BJ (cell line): ENCODE measurements around the gene HPCAL1. TPM values are rescaled to one million over a fixed set of nuclear protein-coding genes. Genes with fewer than 3 reads are reported as not detected.

ENCODE experiments used
- CTCF ChIA-PET: fragments of 350-600 bp; formaldehyde crosslinking; extraction: SDS; loops from one replicate; lab custom pipeline; 2021; ENCODE audit warnings: antibody characterized with exemption, inconsistent platforms; lab: Yijun Ruan, JAX
- POLR2A ChIA-PET: fragments of 300-600 bp; sonication (Branson Sonifier 250); formaldehyde crosslinking; extraction: SDS; loops from one replicate; lab custom pipeline; 2021; ENCODE audit warnings: antibody characterized with exemption; lab: Charles Lee
- DNase-seq: peaks from one replicate; pipeline ENCODE4 v3.0.0-alpha.2; 2011; ENCODE audit warnings: low read depth
- H3K27me3 ChIP-seq: 2 replicates; pipeline ENCODE4 v1.6.0; 2011; ENCODE audit warnings: low read length; ENCODE audit not compliant: control insufficient read depth, insufficient read depth
- H3K36me3 ChIP-seq: 2 replicates; pipeline ENCODE4 v1.5.1; 2011; ENCODE audit warnings: low read length; ENCODE audit not compliant: control insufficient read depth, insufficient read depth
- H3K4me3 ChIP-seq: 2 replicates; pipeline ENCODE4 v1.5.1; 2011; ENCODE audit warnings: low read depth, mild to moderate bottlenecking, control low read depth, low read length
- polyA plus RNA-seq: library from polyadenylated mRNA; depleted of rRNA; stranded (reverse); fragments of >200 nt; gene quantifications from 2 replicates; pipeline ENCODE4 v1.2.3, GENCODE V29; 2011
- TF ChIP-seq, protein P1 (sequence below): IDR thresholded peaks from 2 replicates; pipeline ENCODE4 v1.5.1; 2011; ENCODE audit warnings: low read depth, mild to moderate bottlenecking, control low read depth, inconsistent platforms, low read length, moderate library complexity; ENCODE audit not compliant: insufficient read depth

Gene HPCAL1
- polyA plus RNA-seq, 1 experiment = 17.6 TPM

DNA sequence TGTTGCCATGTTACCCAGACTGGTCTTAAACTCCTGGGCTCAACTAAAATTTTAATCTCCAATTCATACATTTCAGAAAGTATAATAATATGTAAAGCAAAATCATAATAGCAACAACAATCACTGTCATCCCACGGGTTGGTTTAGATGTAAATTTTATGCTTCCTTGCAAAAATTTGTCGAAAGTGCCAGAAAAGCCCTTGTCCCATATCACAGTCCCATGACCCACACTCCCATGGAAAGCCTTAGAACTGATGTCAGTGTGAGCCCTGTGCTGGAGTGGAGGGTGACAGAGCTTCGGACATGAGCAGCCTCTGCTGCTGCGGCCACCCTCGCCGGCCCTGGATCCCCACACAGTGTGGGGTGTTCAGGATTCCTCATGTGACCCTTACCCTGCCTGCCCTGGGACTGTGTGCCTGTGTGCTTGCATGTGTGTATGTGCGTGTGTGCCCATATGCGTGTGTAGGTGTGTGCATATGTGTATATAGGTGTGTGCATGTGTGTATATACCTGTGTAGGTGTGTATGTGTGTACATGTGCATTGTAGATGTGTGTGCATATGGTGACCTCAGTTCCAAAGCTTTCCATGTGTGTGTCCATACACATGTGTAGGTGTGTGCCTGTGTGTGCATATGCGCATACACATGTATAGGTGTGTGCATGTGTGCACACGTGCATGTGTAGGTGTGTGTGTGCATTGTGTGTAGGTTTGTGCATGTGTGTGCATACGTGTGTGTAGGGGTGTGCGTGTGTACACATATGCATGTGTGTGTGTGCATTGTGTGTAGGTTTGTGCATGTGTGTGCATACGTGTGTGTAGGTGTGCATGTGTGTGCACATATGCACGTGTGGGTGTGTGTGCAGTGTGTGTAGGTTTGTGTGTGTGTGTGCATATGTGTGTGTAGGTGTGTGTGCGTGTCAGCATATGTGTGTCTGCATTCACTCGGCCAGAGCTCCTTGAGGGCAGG lies 65.1 kb downstream of the HPCAL1 start:
- Histone ChIP-seq H3K36me3 (no peaks in the 10 kb centered on the region; the same call in 1 of the 2 replicates), H3K4me3 (no peak overlapping the region), H3K27me3 (no peaks in the 10 kb centered on the region)
- TF ChIP-seq, protein P1, sequence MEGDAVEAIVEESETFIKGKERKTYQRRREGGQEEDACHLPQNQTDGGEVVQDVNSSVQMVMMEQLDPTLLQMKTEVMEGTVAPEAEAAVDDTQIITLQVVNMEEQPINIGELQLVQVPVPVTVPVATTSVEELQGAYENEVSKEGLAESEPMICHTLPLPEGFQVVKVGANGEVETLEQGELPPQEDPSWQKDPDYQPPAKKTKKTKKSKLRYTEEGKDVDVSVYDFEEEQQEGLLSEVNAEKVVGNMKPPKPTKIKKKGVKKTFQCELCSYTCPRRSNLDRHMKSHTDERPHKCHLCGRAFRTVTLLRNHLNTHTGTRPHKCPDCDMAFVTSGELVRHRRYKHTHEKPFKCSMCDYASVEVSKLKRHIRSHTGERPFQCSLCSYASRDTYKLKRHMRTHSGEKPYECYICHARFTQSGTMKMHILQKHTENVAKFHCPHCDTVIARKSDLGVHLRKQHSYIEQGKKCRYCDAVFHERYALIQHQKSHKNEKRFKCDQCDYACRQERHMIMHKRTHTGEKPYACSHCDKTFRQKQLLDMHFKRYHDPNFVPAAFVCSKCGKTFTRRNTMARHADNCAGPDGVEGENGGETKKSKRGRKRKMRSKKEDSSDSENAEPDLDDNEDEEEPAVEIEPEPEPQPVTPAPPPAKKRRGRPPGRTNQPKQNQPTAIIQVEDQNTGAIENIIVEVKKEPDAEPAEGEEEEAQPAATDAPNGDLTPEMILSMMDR = no peak
- POLR2A ChIA-PET = no interaction called here
- CTCF ChIA-PET = interaction anchor here (1.4 kb wide), 1 partner anchor 34 kb away, joined by 3 read pairs; no protein-coding TSS in a partner anchor
- DNase-seq = no peak

DNA sequence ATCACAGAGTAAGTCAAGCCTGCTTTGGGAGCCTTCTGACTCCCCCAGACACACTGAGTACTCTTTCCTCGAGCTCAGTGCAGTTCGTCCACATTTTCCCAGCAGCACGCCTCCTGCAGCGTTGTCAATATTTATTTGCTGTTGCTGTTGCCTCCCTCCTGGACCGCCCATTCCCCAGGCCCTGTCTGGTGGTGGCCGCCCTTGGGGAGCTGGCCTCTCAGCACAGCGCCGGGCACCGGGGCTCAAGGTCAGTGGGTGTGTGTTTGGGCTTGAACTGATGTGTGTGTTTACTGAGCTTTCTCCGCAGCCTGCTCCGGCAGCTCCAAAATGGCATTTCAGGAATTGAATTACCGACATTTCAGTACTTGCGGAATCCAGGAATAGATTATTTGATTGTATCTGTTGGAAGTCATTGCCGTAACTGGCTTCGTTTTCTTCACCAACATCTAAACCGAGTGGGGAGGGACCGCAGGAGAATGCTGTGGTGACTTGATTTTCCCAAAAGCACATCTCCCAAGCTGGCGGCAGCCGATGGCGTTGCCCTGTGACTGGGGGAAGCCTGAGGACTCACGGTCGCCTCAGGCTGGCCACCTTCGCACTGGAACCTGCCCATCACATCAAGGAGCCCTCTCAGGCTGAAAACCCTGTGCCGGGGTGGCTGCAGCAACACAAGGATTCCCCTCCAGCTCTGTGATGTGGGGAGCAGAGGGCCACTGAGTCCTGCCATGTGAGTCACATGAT lies 66.0 kb downstream of the HPCAL1 start:
- POLR2A ChIA-PET = no interaction called here
- TF ChIP-seq, protein P1 = no peak
- Histone ChIP-seq H3K27me3 (no peaks in the 10 kb centered on the region), H3K4me3 (no peak overlapping the region), H3K36me3 (no peaks in the 10 kb centered on the region; the same call in 1 of the 2 replicates)
- CTCF ChIA-PET = interaction anchor here (0.6 kb wide), 1 partner anchor 11 kb away, joined by 3 read pairs; no protein-coding TSS in a partner anchor
- no peak for DNase-seq

DNA sequence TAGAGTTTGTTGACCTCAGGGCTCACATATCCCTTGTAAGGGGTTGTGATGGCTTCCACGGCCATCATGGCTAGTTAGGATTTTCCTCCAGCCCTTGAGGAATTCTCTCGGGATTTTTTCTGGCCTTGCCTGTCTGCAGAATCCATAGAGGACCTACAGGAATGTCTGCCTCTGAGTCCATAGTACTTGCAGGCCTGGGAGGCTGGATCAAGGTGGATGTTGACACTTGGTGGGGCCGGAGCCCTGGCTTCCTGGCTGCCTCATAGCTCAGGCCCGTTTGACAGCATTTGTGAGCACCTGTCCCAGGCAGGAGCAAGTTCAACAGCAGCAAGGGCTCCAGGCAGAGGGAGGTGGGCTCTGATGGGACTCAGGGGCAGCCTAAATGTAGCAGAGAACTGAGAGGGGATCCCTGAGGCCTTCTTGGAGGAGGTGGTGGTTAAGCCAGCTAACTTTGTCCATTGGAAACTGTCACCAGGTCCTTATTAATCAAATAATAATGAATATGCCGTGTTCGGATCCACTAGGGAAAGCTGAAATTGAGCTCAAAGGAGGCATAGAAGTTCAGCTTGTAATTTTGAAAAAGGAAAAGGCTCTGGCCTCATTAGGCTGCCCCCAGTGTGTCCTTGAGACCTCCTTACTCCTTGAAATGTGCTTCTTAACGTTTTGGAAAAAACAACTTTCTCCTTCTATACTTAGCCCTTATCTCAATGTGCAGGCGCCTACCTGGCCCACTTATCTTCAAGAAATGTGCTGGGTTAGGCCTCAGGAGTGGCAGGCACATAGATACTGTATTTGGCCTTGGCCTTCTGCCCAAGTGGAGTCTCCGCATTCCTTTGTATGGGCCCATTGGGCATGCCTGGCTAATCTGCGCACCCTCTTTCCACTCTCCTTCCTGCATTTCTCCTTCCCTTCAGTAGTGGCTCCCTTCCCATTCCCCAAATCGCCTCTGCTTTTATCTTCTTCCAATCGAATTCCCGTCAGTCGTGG lies 66.9 kb downstream of the HPCAL1 start:
- ChIA-PET POLR2A (no interaction called here), CTCF (interaction anchor here (0.6 kb wide), 1 partner anchor 10 kb away, joined by 3 read pairs; no protein-coding TSS in a partner anchor)
- TF ChIP-seq, protein P1 = no peak
- no peaks in the 10 kb centered on the region; the same call in 1 of the 2 replicates for H3K36me3 ChIP-seq
- H3K4me3 ChIP-seq = no peak overlapping the region
- no peaks in the 10 kb centered on the region for H3K27me3 ChIP-seq
- DNase-seq = no peak

DNA sequence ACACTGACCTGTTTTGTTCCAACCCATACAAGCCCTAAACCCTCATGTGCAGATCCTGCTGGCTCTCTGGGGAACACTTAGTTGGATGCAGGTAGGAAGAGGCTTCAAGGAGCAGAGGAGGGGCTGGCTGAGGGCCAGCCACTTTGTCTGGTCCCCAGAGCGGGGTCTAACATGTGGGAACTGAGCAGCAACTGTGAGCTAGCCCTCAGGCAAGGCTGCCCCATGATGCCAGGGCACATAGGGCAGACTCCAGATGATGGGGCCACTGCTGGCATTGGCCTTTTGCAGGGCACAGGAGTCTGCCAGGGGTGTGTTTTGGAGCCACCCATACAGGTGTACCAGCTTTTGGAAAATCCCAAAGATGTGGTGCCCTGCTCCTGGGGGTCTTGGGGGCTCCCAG lies 67.7 kb downstream of the HPCAL1 start:
- Histone ChIP-seq H3K4me3 (no peak overlapping the region), H3K36me3 (no peaks in the 10 kb centered on the region; the same call in 1 of the 2 replicates), H3K27me3 (no peaks in the 10 kb centered on the region)
- no peak for DNase-seq
- ChIA-PET POLR2A (no interaction called here), CTCF (no interaction called here)
- TF ChIP-seq, protein P1 = no peak
